Nephron progenitor cell (in vitro differentiated cells): ENCODE data around the gene IFITM1.

Experiments used
- DNase-seq: peaks from one replicate; pipeline ENCODE4 v3.0.0; 2021
- H3K27ac Mint-ChIP-seq: 2 replicates; pipeline ENCODE4 v1.8.0; 2021; ENCODE audit warnings: mild to moderate bottlenecking, moderate library complexity, mixed read lengths
- H3K27me3 Mint-ChIP-seq: 2 replicates; pipeline ENCODE4 v1.8.0; 2021; ENCODE audit warnings: mild to moderate bottlenecking, low read depth, mixed read lengths; ENCODE audit not compliant: poor library complexity
- H3K36me3 Mint-ChIP-seq: 2 replicates; pipeline ENCODE4 v1.8.0; 2021; ENCODE audit warnings: low read depth, mixed read lengths
- H3K4me1 Mint-ChIP-seq: 2 replicates; pipeline ENCODE4 v1.8.0; 2021; ENCODE audit warnings: mixed read lengths
- H3K4me3 Mint-ChIP-seq: 2 replicates; pipeline ENCODE4 v1.8.0; 2021; ENCODE audit warnings: mild to moderate bottlenecking, moderate library complexity, mixed read lengths
- H3K9me3 Mint-ChIP-seq: 2 replicates; pipeline ENCODE4 v1.8.0; 2021; ENCODE audit warnings: mild to moderate bottlenecking, moderate library complexity, mixed read lengths
- TF ChIP-seq, protein P1 (sequence below): fragments of 200-600 bp; sonication (generic); IDR thresholded peaks from 2 replicates; pipeline ENCODE4 v1.5.0; 2021; ENCODE audit warnings: antibody characterized with exemption

Gene IFITM1

DNA sequence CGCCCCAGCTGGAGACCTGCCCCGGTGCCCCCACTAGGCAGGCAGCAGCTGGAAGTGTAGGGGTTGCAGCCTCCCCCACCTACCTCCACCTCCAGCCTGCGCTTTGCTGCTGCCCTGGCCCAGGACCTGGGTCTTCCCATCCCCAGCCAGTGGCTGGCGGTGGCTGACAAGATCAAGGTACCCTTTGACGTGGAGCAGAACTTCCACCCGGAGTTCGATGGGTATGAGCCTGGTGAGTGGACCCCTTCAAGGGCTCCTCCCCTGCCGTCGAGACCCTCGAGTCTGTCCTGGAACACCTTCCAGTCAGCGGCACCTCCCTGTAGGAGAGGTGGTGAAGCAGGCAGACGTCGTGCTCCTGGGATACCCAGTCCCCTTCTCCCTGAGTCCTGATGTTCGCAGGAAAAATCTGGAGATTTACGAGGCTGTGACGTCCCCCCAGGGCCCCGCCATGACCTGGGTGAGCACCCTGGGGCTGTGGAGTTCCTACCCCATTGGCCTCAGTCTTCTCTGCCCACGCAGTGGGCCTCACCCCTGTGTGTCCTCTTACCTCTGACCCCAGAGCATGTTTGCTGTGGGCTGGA is 20.5 kb upstream of the IFITM1 start:
- peaks cover 46% of the 10 kb centered on the region for H3K4me1 Mint-ChIP-seq
- H3K27me3 Mint-ChIP-seq, result no peaks in the 10 kb centered on the region
- H3K27ac Mint-ChIP-seq, result no peak overlapping the region
- H3K9me3 Mint-ChIP-seq, result no peaks in the 10 kb centered on the region
- peaks cover 6% of the 10 kb centered on the region for H3K36me3 Mint-ChIP-seq
- TF ChIP-seq, protein P1, sequence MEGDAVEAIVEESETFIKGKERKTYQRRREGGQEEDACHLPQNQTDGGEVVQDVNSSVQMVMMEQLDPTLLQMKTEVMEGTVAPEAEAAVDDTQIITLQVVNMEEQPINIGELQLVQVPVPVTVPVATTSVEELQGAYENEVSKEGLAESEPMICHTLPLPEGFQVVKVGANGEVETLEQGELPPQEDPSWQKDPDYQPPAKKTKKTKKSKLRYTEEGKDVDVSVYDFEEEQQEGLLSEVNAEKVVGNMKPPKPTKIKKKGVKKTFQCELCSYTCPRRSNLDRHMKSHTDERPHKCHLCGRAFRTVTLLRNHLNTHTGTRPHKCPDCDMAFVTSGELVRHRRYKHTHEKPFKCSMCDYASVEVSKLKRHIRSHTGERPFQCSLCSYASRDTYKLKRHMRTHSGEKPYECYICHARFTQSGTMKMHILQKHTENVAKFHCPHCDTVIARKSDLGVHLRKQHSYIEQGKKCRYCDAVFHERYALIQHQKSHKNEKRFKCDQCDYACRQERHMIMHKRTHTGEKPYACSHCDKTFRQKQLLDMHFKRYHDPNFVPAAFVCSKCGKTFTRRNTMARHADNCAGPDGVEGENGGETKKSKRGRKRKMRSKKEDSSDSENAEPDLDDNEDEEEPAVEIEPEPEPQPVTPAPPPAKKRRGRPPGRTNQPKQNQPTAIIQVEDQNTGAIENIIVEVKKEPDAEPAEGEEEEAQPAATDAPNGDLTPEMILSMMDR, result no peak
- no peak for DNase-seq
- no peak overlapping the region for H3K4me3 Mint-ChIP-seq

DNA sequence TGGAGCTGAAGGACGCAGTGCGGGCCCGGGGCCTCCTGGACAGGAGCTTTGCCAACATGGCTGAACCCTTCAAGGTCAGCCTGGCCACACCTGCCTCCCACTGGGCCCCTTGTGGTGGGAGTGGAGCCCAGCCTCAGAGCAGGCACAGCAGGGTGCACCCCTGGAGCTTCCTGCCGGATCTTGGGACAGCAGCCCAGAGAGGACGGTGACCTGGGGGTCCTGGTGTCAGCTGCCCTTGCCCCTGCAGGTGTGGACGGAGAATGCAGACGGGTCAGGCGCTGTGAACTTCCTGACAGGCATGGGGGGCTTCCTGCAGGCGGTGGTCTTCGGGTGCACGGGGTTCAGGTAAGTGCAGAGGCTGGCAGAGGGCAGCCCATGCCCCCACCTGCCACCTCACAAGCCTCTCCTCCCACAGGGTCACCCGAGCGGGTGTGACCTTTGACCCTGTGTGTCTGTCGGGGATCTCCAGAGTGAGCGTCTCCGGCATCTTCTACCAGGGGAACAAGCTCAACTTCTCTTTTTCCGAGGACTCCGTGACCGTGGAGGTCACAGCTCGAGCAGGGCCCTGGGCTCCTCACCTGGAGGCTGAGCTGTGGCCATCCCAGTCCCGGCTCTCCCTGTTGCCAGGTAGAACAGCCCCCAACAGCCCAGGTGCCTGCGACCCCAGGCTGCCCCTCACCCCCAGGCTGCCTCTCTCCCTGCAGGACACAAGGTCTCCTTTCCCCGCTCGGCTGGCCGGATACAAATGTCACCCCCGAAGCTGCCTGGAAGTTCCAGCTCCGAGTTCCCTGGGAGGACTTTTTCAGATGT is 19.8 kb upstream of the IFITM1 start:
- no peak overlapping the region for H3K4me3 Mint-ChIP-seq
- no peak overlapping the region for H3K27ac Mint-ChIP-seq
- H3K4me1 Mint-ChIP-seq, result peaks cover 45% of the 10 kb centered on the region
- H3K9me3 Mint-ChIP-seq, result no peaks in the 10 kb centered on the region
- TF ChIP-seq, protein P1, result no peak
- H3K27me3 Mint-ChIP-seq, result no peaks in the 10 kb centered on the region
- H3K36me3 Mint-ChIP-seq, result peaks cover 6% of the 10 kb centered on the region
- no peak for DNase-seq

DNA sequence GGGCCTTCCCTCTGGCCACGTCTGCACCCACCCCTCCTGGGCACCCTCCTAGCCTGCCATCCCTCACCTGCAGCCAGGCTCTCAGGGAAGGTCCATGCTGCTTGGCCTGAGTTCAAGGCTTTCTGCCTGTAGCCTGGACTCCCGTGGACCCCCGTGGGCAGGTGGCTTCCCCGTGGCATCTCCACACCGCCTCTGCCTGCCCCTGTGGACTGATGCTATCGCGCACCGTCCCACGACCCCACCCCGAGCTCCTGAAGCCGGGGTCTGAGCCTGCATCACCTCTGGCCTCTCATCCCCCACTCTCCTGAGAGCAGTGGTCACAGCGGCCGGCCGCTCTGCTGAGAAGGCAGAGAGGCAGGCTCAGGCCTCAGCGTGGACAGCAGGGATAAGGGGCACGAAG is 19.1 kb upstream of the IFITM1 start:
- Mint-ChIP-seq H3K27ac (no peak overlapping the region), H3K4me1 (peaks cover 42% of the 10 kb centered on the region), H3K36me3 (peaks cover 6% of the 10 kb centered on the region), H3K4me3 (no peak overlapping the region), H3K27me3 (no peaks in the 10 kb centered on the region), H3K9me3 (no peaks in the 10 kb centered on the region)
- TF ChIP-seq, protein P1, result no peak
- no peak for DNase-seq

DNA sequence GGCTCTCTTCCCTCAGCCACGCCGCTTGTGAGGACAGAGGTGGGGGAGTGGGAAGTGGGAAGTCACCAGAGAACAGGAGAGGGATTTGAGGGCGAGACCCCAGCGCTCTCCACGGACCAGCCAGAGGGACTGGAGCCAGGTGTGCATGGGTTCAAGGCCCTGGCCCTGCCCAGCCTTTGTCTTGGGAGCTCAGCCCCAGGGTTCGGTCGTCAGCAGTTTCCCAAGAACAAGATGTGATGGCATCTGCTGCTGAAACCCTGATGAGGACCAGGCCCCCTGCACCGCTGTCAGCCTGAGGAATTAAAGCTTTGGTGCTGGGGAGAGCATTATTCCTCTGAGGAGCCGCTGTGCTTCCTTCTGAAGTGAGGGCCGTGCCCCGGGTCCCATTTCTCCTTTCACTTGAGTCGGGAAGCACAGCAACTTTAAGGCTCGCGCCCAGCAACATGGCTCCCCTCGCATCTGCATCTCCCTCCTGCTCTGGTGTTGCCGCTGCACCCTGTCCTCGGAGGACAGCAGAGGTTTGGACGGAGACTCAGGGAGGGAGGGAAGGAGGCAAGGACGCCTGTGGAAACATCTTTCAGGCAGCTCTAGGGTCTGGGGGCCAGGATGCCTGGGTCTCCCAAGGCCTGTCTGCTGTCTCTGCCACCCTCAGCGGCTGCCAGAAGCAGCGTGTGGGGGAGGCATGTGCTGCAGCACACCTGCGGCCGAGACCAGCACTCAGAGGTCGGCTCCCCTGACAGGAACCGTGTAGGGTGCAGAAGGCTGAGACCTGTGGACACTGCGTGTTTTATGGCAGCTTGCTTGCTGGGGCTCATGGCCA is 18.3 kb upstream of the IFITM1 start:
- Mint-ChIP-seq H3K36me3 (peaks cover 6% of the 10 kb centered on the region), H3K9me3 (no peaks in the 10 kb centered on the region), H3K4me3 (no peak overlapping the region), H3K27ac (no peak overlapping the region), H3K4me1 (peaks cover 43% of the 10 kb centered on the region), H3K27me3 (no peaks in the 10 kb centered on the region)
- TF ChIP-seq, protein P1, result no peak
- DNase-seq, result no peak

DNA sequence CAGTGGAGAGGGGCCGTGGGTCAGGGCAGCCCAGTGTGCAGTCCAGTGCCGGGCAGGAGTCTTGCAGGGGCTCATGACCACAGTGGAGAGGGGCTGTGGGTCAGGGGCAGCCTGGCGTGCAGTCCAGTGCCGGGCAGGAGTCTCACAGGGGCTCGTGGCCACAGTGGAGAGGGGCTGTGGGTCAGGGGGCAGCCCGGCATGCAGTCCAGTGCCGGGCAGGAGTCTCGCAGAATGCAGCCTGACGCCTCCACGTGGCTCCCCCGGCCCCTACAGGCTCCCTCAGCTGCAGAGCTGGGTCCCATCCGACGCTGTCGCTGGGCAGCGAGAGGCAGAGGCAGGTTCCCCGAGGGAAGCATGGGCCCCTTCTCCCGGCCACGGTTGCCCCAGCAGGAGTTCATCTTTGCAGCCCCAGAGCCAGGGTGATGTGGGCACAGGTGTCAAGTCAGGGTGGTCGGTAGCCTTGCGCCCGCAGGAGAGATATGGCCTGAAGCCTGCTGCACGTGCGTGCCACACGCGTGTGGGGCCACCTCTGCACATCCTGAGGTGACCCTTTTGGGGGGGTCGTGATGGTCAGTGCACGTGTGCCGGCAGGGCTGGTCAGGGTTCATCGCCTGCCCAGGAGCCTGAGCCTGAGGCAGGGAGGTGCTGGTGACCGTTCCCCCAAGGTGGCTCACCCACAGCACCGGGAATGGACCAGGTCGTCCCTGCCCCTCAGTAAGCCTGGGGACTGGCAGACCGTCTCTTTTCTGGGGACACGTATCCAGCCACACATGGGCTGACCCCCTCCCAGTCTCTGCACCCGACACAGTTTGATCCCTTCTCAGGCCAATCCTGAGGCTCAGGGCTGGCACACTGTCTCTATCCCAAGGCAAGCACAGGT is 17.4 kb upstream of the IFITM1 start:
- peaks cover 43% of the 10 kb centered on the region for H3K4me1 Mint-ChIP-seq
- no peak for DNase-seq
- H3K9me3 Mint-ChIP-seq, result peaks cover 3% of the 10 kb centered on the region
- no peaks in the 10 kb centered on the region for H3K27me3 Mint-ChIP-seq
- TF ChIP-seq, protein P1, result no peak
- peaks cover 1% of the 10 kb centered on the region for H3K36me3 Mint-ChIP-seq
- no peak overlapping the region for H3K27ac Mint-ChIP-seq
- no peak overlapping the region for H3K4me3 Mint-ChIP-seq
